C4-2B (cell line): Measurements from ENCODE around the gene PIK3C2G.

Experiments used
- CTCF ChIP-seq: fragments of 450-650 bp; conservative IDR thresholded peaks from 2 replicates; pipeline ENCODE4 v1.5.1; 2017; ENCODE audit warnings: mild to moderate bottlenecking
- ZFX ChIP-seq: fragments of 450-650 bp; IDR thresholded peaks from 2 replicates; pipeline ENCODE4 v1.6.1; 2017

GRCh38 chr12:18589316-18589715 lies 328.0 kb downstream of the PIK3C2G start:
- TF ChIP-seq CTCF (peak; percentile 24), ZFX (no peak)
